Transverse colon (tissue), 4 donors: ENCODE measurements around the gene DBX1.

Experiments
- CTCF ChIP-seq, 5 experiments: fragments of 200-600 bp in 3 of 5; fragments of 450-650 bp in 2 of 5; sonication (generic) in 3 of 5; IDR thresholded peaks; 1 replicate in 2 of 5; 2 replicates in 3 of 5; pipeline ENCODE4 v1.5.1; 2016 to 2017; ENCODE audit warnings: antibody characterized with exemption in 5 of 5, inconsistent platforms in 3 of 5, mild to moderate bottlenecking in 2 of 5, moderate library complexity in 1 of 5
- POLR2AphosphoS5 ChIP-seq, 3 donors: sonication (generic); formaldehyde crosslinking; IDR thresholded peaks; one replicate each; pipeline ENCODE4 v1.6.1; 2016; ENCODE audit warnings: antibody characterized with exemption in 3 of 3

GRCh38 chr11:20129665-20130064 is 30.6 kb downstream of the DBX1 start:
- TF ChIP-seq CTCF (IDR thresholded peaks at IDR 0.05) = no peak
- TF ChIP-seq POLR2AphosphoS5 (IDR thresholded peaks at IDR 0.05) = no peak
